Measurements from ENCODE around the gene HAUS5. TPM values are rescaled to one million over a fixed set of nuclear protein-coding genes. Genes with fewer than 3 reads are reported as not detected.

Gene HAUS5
- total RNA-seq (2022; extraction: Qiagen RNA extraction; ENCODE audit: low read depth), result 12.9 to 17.2 TPM (median 14.8 TPM) in 5 replicates

GRCh38 chr19:35612559-35613321 lies at the start of gene HAUS5:
Gene HAUS5, plus strand, starts transcription at chr19:35612735. Its CDS starts 60 bp downstream, at chr19:35612795.

GRCh38 chr19:35563207-35563829 lies 49.2 kb upstream of the HAUS5 start, which contains the start of gene ATP4A:
Gene ATP4A, minus strand, starts transcription at chr19:35563658. Its CDS starts 29 bp downstream, at chr19:35563629.

GRCh38 chr19:35585848-35586247 lies 26.7 kb upstream of the HAUS5 start, which contains the start of gene PMIS2:
Gene PMIS2, plus strand, starts transcription at chr19:35586173. Its CDS starts 87 bp downstream, at chr19:35586260.

GRCh38 chr19:35628565-35629331 lies 16.2 kb downstream of the HAUS5 start, which contains the start of gene RBM42:
Gene RBM42, plus strand, starts transcription at chr19:35629036. Its CDS starts 118 bp downstream, at chr19:35629154.

GRCh38 chr19:35641515-35642151 lies 29.1 kb downstream of the HAUS5 start, which contains the start of gene ETV2:
Gene ETV2, plus strand, starts transcription at chr19:35641745. Its CDS starts 716 bp downstream, at chr19:35642461.

GRCh38 chr19:35648017-35648961 lies 35.8 kb downstream of the HAUS5 start, which contains the start of gene COX6B1:
Gene COX6B1, plus strand, starts transcription at chr19:35648323. Its CDS starts 2,921 bp downstream, at chr19:35651244.

GRCh38 chr19:35666251-35666913 lies 53.8 kb downstream of the HAUS5 start, which contains the start of gene UPK1A:
Gene UPK1A, plus strand, starts transcription at chr19:35666517. Its CDS starts 296 bp downstream, at chr19:35666813.

Other genes starting within 250 kb of the HAUS5 start
- not detected in 5 replicates for gene GPR42, start 241.7 kb upstream of the HAUS5 start, total RNA-seq (2022; extraction: Qiagen RNA extraction; ENCODE audit: low read depth)
- gene FFAR2, start 164.5 kb upstream of the HAUS5 start, total RNA-seq (2022; extraction: Qiagen RNA extraction; ENCODE audit: low read depth), result 0.06 TPM in 1 of 5 replicates, not detected in the others
- not detected in 5 replicates for gene KRTDAP, start 122.3 kb upstream of the HAUS5 start, total RNA-seq (2022; extraction: Qiagen RNA extraction; ENCODE audit: low read depth)
- 30.7 to 39.2 TPM (median 32.3 TPM) in 5 replicates for gene DMKN, start 99.1 kb upstream of the HAUS5 start, total RNA-seq (2022; extraction: Qiagen RNA extraction; ENCODE audit: low read depth)
- 3.3 to 4.8 TPM (median 3.7 TPM) in 5 replicates for gene SBSN, start 84.4 kb upstream of the HAUS5 start, total RNA-seq (2022; extraction: Qiagen RNA extraction; ENCODE audit: low read depth)
- not detected in 5 replicates for gene GAPDHS, start 79.3 kb upstream of the HAUS5 start, total RNA-seq (2022; extraction: Qiagen RNA extraction; ENCODE audit: low read depth)
- gene TMEM147, start 67.1 kb upstream of the HAUS5 start, total RNA-seq (2022; extraction: Qiagen RNA extraction; ENCODE audit: low read depth), result 333 to 446 TPM (median 432 TPM) in 5 replicates
- 0.01 TPM in 1 of 5 replicates, not detected in the others for gene ATP4A, start 49.1 kb upstream of the HAUS5 start, total RNA-seq (2022; extraction: Qiagen RNA extraction; ENCODE audit: low read depth)
- gene PMIS2, start 26.6 kb upstream of the HAUS5 start, total RNA-seq (2022; extraction: Qiagen RNA extraction; ENCODE audit: low read depth), result not detected in 5 replicates
- gene RBM42, start 16.3 kb downstream of the HAUS5 start, total RNA-seq (2022; extraction: Qiagen RNA extraction; ENCODE audit: low read depth), result 143 to 210 TPM (median 201 TPM) in 5 replicates
- 1.5 to 2.6 TPM (median 2.4 TPM) in 5 replicates for gene ETV2, start 29.0 kb downstream of the HAUS5 start, total RNA-seq (2022; extraction: Qiagen RNA extraction; ENCODE audit: low read depth)
- 1,280 to 1,484 TPM (median 1,422 TPM) in 5 replicates for gene COX6B1, start 35.6 kb downstream of the HAUS5 start, total RNA-seq (2022; extraction: Qiagen RNA extraction; ENCODE audit: low read depth)
- gene UPK1A, start 53.8 kb downstream of the HAUS5 start, total RNA-seq (2022; extraction: Qiagen RNA extraction; ENCODE audit: low read depth), result 0.62 to 1.1 TPM (median 0.86 TPM) in 5 replicates
- not detected in 5 replicates for gene ZBTB32, start 91.8 kb downstream of the HAUS5 start, total RNA-seq (2022; extraction: Qiagen RNA extraction; ENCODE audit: low read depth)
- 51.4 to 66.0 TPM (median 58.9 TPM) in 5 replicates for gene KMT2B, start 105.3 kb downstream of the HAUS5 start, total RNA-seq (2022; extraction: Qiagen RNA extraction; ENCODE audit: low read depth)
- gene IGFLR1, start 129.7 kb downstream of the HAUS5 start, total RNA-seq (2022; extraction: Qiagen RNA extraction; ENCODE audit: low read depth), result 9.3 to 12.6 TPM (median 11.0 TPM) in 5 replicates
- gene U2AF1L4, start 132.7 kb downstream of the HAUS5 start, total RNA-seq (2022; extraction: Qiagen RNA extraction; ENCODE audit: low read depth), result 26.6 to 28.4 TPM (median 27.0 TPM) in 5 replicates
- 278 to 327 TPM (median 289 TPM) in 5 replicates for gene PSENEN, start 132.9 kb downstream of the HAUS5 start, total RNA-seq (2022; extraction: Qiagen RNA extraction; ENCODE audit: low read depth)
- 17.4 to 27.7 TPM (median 23.3 TPM) in 5 replicates for gene LIN37, start 135.8 kb downstream of the HAUS5 start, total RNA-seq (2022; extraction: Qiagen RNA extraction; ENCODE audit: low read depth)
- 0.26 to 0.50 TPM (median 0.38 TPM) in 5 replicates for gene HSPB6, start 144.3 kb downstream of the HAUS5 start, total RNA-seq (2022; extraction: Qiagen RNA extraction; ENCODE audit: low read depth)
- 23.9 to 34.7 TPM (median 27.4 TPM) in 5 replicates for gene PROSER3, start 145.4 kb downstream of the HAUS5 start, total RNA-seq (2022; extraction: Qiagen RNA extraction; ENCODE audit: low read depth)
- 3.5 to 8.1 TPM (median 5.6 TPM) in 5 replicates for gene ARHGAP33, start 162.8 kb downstream of the HAUS5 start, total RNA-seq (2022; extraction: Qiagen RNA extraction; ENCODE audit: low read depth)
- gene PRODH2, start 200.1 kb downstream of the HAUS5 start, total RNA-seq (2022; extraction: Qiagen RNA extraction; ENCODE audit: low read depth), result 0.17 to 0.50 TPM (median 0.25 TPM) in 5 replicates
- gene NPHS1, start 239.8 kb downstream of the HAUS5 start, total RNA-seq (2022; extraction: Qiagen RNA extraction; ENCODE audit: low read depth), result 0.41 to 0.83 TPM (median 0.49 TPM) in 5 replicates
- 0.47 to 0.65 TPM (median 0.51 TPM) in 5 replicates for gene KIRREL2, start 244.2 kb downstream of the HAUS5 start, total RNA-seq (2022; extraction: Qiagen RNA extraction; ENCODE audit: low read depth)